ENCODE measurements around the gene ACADSB.

The ACADSB gene

DNA sequence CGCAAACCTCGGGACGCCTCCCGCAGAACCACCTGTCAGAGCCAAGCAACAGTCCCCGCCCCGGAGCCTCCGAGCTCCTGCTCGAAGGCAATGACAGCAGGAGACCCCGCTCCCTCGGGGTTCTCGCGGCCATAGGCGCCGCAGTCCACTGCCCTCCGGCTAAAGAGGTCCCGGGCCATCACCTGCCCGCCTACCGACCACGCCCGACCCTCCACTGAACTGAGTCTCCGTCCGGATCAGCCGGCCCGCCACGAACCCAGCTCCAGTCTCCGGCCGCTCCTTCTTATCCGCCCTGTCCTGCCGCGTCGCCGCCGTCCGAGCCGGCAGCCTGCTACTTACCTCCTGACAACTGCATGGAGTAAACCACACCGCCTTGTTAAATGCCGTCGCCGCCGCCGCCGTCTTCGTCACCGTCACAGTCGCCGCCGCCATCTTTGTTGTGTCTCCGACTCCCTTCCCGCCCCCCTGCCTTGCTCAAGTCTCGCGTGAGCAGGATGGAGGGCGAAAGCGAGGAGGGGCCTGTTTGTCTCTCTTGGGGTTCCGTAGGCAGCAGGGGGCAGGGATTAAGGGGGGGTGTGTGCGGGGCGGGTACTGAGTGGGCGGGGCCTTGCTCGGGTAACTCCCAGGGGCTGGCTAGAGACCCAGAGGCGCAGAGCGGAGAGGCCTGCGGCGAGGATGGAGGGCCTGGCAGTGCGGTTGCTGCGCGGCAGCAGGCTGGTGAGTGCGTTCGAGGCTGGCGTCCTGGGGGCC, at the start of gene ACADSB, which contains the start of gene IKZF5:
ACADSB (plus strand) TSS at position 652 of the 750 bp plus-strand sequence; CDS start at position 676, 24 bp downstream.
IKZF5 (minus strand) TSS at position 441 of the 750 bp plus-strand sequence. CDS start 10,170 bp downstream, outside the sequence.
- DNase-seq: peak; percentile 94

DNA sequence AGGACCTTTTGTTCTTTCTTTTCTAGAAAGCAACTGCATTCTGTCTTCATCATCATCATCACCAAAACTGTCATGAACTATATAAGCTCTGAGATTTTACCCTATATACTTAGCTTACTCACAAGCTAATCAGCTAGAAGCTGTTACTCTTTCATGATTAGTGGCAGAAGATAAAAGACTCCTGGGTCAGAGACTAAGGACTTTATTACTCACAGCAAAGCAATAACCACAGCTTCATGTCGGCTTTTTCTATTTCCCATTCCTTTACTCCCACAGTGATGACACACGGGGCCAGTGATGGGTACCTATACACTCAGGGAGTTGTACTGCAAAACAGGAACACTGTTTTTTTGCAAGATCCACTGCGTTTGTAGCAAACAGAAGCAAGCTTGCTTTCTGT, 46.4 kb upstream of the ACADSB start:
- DNase-seq: no peak

DNA sequence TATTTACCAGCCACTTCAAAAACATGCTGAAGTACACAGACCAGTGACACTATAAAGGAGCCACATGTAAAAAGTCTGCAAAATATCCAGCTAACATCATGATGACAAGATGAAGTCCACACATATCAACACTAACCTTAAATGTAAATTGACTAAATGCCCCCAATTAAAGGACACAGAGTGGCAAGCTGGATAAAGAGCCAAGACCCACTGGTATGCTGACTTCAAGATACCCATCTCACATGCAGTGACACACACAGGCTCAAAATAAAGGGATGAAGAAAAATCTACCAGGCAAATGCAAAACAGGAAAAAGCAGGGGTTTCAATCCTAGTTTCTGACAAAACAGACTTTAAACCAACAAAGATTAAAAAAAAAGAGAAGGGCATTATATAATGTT, 41.9 kb upstream of the ACADSB start:
- no peak for DNase-seq

DNA sequence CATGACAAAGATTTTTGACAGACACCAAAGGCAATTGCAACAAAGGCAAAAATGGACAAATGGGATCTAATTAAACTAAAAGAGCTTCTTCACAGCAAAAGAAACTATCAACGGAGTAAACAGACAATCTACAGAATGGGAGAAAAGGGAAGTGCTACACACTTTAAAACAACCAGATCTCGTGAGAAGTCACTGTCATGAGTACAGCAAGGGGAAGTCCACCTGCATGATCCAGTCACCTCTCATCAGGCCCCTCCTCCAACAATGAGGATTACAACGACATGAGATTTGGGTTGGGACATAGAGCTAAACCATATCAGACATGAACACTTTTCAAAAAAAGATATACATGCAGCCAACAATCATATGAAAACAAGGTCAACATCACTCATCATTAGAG, 40.1 kb upstream of the ACADSB start:
- DNase-seq: no peak

DNA sequence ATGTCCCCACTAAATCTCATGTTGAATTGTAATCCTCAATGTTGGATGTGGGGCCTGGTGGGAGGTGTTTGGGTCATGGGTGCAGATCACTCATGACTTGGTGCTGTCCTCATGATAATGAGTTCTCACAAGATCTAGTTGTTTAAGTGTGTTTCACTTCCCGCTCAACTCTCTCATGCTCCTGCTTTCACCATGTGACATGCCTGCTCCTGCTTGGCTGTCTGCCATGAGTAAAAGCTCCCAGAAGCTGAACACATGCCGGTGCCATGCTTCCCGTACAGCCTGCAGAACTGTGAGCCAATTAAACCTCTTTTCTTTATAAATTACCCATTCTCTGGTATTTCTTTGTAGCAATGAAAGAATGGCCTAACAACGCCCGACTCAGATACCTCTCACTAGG, 34.8 kb upstream of the ACADSB start:
- DNase-seq: no peak

DNA sequence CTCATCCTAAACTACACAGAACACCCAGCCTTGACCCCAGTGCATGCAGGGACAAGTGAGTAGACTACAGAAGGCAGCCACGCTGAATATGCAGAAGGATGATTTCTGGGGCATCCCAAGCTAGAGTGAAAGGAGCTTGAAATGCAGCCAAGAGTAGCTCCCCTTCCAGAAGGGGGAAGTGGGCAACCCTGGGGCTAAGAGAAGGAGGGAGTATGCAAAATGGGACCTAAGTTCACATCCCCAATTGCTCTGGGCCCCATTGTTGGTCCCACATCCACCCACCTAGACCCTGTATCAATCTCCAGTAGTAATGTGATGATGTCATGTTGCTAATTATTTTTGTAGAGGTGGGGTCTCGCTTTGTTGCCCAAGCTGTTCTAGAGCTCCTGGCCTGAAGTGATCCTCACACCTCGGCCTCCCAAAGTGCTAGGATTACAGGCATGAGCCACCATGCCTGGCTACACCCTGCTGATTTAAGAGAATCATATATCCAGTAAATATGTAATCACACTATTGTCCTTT, 34.2 kb upstream of the ACADSB start:
- no peak for DNase-seq

DNA sequence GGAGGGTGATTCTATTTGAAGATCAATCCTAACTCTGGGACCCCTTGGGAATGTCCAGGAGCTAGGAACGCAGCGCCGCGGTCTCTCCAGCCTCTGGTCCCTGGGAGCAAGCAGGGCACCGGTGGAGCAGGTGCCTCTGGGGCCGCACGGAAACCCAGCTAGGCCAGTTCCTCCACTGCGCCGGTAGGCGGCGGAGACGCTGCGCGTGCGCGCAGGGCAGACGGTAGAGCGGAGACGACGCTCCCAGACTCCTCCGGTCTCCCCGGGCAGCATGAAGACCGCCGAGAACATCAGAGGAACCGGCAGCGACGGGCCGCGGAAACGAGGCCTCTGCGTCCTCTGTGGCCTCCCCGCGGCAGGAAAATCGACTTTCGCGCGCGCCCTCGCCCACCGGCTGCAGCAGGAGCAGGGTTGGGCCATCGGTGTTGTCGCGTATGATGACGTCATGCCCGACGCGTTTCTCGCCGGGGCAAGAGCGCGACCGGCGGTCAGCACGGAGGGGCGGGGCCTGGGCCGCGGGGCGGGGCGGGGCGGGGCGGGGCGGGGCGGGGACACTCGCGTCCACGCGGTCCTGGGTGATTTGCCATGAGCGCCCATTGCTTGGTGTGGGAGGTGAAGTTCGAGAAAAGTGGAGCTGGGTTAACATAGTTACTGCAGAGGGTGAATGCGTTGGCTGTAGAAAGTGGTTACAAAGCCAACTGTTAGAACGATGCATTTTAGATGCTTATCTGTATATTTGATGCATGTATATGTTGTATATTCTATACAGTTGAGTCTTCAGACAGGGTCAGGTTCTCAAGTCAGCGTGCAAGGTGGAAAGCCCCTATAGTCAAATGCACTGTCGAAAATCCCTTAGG, 28.4 kb upstream of the ACADSB start, which contains the start of gene PSTK:
PSTK (plus strand) TSS at position 193 of the 857 bp plus-strand sequence; CDS start at position 272, 79 bp downstream.
- DNase-seq: peak; percentile 79

DNA sequence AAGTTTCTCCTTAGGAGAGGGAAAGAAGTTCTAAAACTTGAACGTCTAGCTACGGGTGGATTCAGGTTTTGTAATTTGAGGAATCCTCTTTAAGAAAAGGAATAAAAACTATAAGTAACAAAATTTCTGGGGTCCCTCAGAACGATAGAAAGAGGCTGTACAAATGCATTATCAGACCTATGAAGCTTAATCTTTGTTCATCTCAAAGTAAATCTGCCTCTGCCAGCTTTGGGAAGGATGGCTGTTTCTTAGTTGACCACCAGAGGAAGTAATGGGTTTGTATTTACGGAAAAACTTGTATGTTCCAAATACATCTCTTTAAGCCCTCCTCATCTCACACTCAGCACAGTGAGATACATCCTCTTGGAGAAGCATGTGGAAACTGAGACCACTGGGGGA, 27.7 kb upstream of the ACADSB start:
- DNase-seq: no peak

DNA sequence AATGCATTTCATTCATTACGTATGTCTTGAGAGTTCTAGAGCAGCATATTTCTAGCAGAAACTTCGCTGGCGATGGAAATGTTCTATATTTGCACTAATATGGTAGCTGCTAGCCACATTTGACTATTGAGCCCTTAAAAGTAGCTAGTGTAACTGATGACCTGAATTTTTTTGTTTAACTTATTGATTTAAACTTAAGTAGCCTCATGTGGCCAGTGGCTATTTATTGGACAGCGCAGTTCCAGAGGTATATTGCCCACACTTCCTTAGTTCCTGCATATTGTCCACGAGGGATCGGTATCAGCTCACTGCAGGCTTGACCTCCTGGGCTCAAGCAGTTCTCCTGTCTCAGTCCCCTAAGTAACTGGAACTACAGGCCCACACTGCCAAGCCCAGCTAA, 24.9 kb upstream of the ACADSB start:
- DNase-seq: no peak

DNA sequence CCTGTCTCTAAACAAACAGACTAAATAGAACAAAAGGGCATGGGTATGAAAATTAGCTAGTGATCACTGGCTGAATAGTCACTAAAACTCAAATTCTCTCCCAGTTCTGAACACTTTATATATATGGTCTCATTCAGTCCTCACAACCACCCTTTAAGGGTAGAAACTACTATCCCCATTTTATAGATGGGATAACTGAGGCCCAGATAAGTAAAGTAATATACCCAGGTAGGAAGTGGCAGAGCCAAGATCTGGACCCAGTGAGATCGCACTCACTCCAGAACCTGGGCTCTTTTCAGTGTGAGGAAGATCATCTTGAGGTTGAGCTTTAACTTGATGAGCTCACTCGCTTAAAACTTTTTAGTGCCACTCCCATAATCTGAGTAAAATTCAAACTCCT, 24.1 kb upstream of the ACADSB start:
- DNase-seq: no peak

DNA sequence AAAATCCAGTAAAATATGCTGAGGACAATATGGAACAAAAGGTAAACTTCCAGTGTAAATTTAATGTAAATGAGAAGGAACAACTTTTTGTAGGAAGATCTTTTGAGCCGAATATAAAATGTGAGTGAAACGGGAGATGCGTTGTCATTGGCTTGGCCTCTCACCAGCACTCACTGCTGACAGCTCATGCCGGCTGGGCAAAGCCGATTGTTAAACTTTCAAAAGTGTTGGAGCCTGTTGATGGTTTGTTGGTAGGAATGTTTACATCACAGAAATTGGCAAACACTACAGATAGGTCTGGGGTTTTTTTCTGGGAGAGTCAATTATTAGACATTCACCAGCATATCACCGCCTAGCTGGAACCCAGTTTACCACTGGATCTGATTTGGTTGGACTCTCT, 22.5 kb upstream of the ACADSB start:
- DNase-seq: no peak

DNA sequence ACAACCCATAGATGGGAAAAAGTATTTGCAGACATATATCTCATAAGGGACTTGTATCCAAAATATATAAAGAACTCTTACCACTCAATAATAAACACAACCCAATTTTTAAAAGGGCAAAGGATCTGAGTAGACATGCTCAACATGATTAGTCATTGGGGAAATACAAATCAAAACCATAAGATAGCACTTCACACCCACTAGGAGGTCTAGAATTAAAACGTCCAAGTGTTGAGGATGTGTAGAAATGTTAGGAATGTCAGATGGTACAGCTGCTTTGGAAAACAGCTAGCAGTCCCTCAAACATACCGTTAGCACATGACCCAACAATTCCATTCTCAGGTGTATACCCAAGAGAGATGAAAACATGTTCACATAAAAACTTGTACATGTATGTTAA, 20.3 kb upstream of the ACADSB start:
- DNase-seq: no peak

DNA sequence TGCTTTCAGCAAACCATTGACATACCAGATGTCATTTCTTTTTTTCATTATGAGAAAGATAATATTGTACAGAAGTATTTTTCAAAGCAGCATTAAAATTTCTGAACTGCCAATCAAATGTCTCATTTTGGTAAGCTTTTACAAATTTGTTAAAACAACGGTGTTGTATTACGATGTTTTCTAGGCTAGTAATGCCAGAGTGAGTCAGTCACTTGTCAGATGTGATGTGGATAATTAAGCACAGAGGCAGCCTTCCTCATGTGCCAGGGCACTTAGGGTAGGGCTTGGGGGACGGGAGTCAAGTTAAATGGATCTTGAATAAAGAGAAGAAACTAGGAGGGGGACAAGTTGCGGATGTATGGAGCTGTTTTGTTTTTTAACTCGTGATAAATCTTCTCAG, 18.5 kb upstream of the ACADSB start:
- DNase-seq: no peak

DNA sequence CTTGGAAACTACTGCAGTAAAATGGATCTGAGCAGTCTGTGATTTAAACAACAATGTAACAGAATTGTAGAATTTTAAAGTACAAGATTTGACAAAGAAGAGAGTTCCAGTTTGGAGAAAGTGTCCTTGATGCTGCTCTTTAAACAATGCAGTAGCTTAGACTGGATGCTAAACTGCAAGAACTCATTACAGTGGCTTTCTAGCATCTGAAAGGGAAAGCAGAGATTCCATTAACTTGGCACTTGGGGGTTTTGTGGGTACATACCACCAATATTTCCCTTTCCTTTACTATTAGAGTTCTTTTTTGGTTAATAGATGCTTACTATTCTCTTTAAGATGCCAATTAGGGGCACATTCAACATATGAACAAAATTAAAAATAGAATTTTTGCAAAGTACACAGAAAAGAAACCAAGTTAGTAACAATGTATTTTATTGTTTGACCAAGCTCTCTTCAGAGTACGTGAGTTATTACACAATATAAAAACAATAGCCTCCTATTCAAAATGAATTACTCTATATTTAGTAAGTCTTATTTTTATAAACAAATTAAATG, 16.7 kb upstream of the ACADSB start:
- DNase-seq: no peak

DNA sequence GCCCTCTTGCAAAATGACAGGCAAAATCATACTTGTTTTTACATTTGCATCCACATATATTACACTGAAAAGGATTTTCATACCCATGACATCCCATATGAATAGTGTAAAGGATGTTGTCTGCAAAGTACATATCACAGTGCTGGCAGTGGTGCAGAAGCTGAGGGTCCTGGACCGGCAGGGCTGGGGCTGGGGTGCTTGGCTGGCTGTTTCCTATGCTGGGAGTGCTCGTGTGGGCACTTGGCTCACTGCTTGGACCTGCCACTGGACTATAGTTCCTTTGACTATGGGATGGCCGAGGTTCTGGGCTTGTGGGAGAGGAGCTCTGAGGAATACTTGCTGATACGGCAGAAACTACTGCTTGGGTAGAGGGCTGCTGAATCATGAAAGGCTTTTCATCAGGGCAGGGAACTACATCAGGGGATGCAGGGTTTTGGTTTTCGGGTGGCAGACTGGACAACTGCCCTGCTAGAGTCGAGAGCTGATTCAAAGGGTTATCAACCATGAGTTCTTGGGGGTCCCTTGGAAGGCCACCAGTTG, 14.9 kb upstream of the ACADSB start:
- no peak for DNase-seq

DNA sequence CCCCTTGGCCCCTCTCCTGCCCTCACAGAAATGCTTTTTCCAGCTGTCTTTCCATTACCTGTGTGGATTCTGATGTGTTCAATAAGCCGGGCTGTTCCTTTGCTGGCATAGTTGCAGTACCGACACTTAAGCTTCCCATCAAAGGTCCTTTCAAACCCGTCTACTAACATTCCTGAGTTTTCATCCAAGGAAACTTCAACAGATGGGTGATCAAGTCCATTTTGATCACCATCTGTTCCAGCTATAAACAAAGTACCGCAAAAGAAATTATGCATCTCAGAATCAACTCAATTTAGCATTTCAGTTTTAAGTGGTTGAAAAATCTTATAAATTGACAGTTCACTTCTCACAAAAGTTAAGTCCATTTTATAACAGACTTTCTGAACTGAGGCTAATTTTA, 12.9 kb upstream of the ACADSB start:
- no peak for DNase-seq

DNA sequence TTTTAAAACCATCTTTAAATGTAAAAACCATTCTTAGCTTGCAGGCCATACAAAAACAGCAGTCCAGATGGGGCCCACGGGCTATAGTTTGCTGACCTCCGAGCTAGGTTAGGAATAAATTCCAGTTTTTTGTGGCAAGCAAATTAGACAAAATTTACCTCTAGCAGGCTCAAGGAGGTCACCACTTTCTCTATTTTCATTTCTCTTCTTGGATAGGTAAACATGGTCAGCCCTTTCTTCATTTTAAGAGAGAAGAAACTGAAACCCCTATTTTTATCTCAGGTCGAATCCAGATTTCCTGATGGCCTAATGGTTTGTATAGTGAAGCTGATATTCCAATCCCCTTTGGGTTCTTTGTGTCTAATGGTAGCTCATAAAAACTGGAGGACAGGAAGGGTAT, 10.9 kb upstream of the ACADSB start:
- no peak for DNase-seq

DNA sequence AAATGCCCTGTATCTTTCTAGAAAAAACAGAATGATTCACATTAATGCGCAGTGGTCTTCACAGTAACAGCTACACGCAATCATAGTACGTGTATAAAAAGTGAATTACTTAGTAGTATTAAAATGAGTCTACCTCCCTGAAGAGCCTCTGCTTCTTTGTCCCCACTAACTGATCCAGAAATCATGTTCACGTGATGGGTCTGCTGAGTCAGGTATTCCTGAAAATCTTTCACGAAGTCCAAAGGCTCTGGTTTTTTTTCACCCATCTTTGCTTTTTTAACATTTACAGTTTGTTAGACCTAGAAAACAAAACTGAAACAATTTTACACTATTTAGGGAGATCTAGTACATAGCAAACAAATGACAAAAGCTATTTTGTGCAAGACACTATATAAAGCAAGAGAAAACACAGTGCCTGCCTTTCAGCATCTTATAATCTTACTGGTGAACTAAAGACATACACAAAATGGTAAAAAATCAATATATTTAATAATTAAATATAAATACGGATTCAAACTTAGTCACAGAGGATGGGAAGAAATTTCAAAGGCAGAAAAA, 10.4 kb upstream of the ACADSB start:
- no peak for DNase-seq

DNA sequence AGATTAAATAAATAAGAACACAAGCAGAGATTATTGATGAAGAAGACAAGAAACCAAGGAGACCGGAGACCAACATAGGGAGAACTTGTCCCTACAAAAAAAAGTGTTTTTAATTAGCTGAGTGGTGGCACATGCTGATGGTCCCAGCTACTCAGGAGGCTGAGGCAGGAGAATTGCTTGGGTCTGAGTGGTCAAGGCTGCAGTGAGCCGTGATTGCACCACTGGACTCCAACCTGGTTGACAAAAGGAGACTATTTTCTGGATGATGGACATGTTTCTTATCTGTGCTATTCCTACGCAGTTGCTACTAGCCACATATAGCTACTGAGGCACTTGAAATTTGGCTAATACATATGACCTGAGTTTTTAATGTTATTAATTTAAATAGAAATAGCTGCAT, 9.9 kb upstream of the ACADSB start:
- no peak for DNase-seq

DNA sequence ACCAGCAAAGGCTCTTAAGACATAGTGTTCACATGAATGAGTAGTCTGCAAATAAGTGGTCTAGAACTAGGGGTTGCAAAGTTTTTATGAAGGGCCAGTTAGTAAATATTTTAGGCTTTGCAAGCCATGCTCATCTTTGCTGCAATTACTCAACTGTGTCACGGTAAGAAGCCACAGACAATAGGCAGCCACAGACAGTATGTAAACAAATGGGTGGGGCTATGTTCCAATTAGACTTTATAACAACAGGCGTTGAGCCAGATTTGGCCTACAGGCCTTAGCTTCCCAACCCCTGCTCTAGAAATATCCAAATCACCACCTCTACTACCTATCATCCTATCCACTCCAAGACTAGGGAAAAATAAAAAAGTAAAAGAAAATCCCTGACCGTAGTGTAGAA, 9.5 kb upstream of the ACADSB start:
- DNase-seq: no peak

DNA sequence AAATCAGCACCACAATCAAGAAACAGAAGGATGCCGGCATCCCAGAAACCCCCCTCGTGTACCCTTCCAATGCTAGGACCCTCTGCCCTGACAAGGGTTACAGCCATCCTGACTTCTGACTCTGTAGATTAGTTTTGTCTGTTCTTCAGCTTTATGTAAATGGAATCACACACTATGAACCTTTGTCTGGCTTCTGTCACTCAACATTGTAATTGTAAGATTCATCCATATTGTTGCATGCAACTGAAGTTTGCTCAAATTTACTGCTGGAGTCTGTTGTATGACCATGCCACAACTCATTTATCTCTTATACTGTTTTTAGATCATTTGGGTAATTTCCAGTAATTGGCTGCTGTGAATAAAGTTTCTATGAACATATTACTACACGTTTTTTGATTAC, 8.7 kb upstream of the ACADSB start:
- no peak for DNase-seq

DNA sequence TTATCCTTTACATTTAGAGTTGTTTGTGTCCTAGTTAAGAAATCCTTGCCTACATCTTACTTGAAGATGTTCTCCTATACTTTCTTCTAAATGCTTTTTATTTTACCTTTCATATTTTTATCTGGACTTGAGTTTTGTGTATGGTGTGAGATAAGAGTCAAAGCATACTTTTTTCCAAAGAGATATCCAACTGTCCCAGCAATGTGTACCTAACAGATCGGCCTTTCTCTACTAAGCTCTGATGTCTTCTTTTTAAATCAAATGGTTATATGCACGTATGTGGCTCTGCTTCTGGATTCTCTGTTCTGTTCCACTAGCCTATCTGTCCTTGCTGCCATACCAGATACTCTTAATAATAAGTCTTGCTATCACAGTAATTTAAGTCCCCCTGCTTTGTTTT, 7.4 kb upstream of the ACADSB start:
- no peak for DNase-seq

DNA sequence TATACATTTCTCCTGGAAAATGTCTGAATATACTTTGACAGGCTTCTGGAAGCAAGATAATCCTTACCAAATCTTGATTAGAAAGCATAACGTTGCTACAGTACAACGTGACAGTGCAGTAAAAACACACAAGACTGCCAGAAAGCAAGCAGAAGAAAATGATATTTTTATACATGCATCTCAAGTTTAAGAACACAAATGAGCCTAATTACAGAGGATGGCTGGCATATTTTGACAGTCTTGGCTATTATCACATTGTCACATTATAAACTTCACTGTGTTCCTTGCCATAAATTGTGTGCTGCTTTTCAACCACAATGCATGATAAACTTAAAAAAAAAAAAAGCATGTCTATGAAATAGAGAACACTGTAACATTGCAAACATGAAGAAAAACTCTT, 4.5 kb upstream of the ACADSB start:
- DNase-seq: no peak

Measured in activated effector memory CD4-positive, alpha-beta T cell treated with Interleukin-2 at 50 U/mL for 16 hours (primary cell).